ENCODE results near the gene MACROD2.
"Not testable (repeated sequence)": the region's sequence is repeated elsewhere in the genome, so short reads cannot be mapped to it uniquely, and the experiment has no call there.

MACROD2 gene

GRCh38 chr20:15109494-15109893 is 1114.2 kb downstream of the MACROD2 start:
- no peak for DNase-seq (ENCODE audit: low read depth)

GRCh38 chr20:15111654-15112053 is 1116.3 kb downstream of the MACROD2 start:
- no peak for DNase-seq (ENCODE audit: low read depth)

GRCh38 chr20:15113144-15113773 is 1117.9 kb downstream of the MACROD2 start:
- no peak for DNase-seq (ENCODE audit: low read depth)

GRCh38 chr20:15119852-15120487 is 1124.7 kb downstream of the MACROD2 start:
- no peak for DNase-seq (ENCODE audit: low read depth)

GRCh38 chr20:15122613-15123012 is 1127.3 kb downstream of the MACROD2 start:
- DNase-seq (ENCODE audit: low read depth) = no peak

- no peak for DNase-seq (ENCODE audit: low read depth)
Measured at GRCh38 chr20:15131176-15131575, 1135.9 kb downstream of the MACROD2 start.

GRCh38 chr20:15138548-15139126 is 1143.3 kb downstream of the MACROD2 start:
- DNase-seq (ENCODE audit: low read depth) = no peak

GRCh38 chr20:15139522-15139921 is 1144.2 kb downstream of the MACROD2 start:
- no peak for DNase-seq (ENCODE audit: low read depth)

GRCh38 chr20:15140286-15140685 is 1145.0 kb downstream of the MACROD2 start:
- DNase-seq (ENCODE audit: low read depth) = no peak

- not testable (repeated sequence) for DNase-seq (ENCODE audit: low read depth)
Measured at GRCh38 chr20:15140940-15141339, 1145.6 kb downstream of the MACROD2 start.

GRCh38 chr20:15141861-15142260 is 1146.5 kb downstream of the MACROD2 start:
- DNase-seq (ENCODE audit: low read depth) = no peak

GRCh38 chr20:15143478-15143877 is 1148.2 kb downstream of the MACROD2 start:
- no peak for DNase-seq (ENCODE audit: low read depth)

- no peak for DNase-seq (ENCODE audit: low read depth)
Measured at GRCh38 chr20:15144916-15145315, 1149.6 kb downstream of the MACROD2 start.

GRCh38 chr20:15146948-15147347 is 1151.6 kb downstream of the MACROD2 start:
- DNase-seq (ENCODE audit: low read depth) = no peak

GRCh38 chr20:15154070-15154469 is 1158.8 kb downstream of the MACROD2 start:
- DNase-seq (ENCODE audit: low read depth) = no peak

GRCh38 chr20:15155848-15156401 is 1160.6 kb downstream of the MACROD2 start:
- no peak for DNase-seq (ENCODE audit: low read depth)

GRCh38 chr20:15158533-15158932 is 1163.2 kb downstream of the MACROD2 start:
- DNase-seq (ENCODE audit: low read depth) = no peak

GRCh38 chr20:15162079-15162647 is 1166.8 kb downstream of the MACROD2 start:
- no peak for DNase-seq (ENCODE audit: low read depth)

- DNase-seq (ENCODE audit: low read depth) = no peak
Measured at GRCh38 chr20:15163632-15164031, 1168.3 kb downstream of the MACROD2 start.

- no peak for DNase-seq (ENCODE audit: low read depth)
Measured at GRCh38 chr20:15164726-15165125, 1169.4 kb downstream of the MACROD2 start.

GRCh38 chr20:15166744-15167143 is 1171.4 kb downstream of the MACROD2 start:
- DNase-seq (ENCODE audit: low read depth) = no peak

GRCh38 chr20:15171016-15171415 is 1175.7 kb downstream of the MACROD2 start:
- DNase-seq (ENCODE audit: low read depth) = no peak

- no peak for DNase-seq (ENCODE audit: low read depth)
Measured at GRCh38 chr20:15176929-15177328, 1181.6 kb downstream of the MACROD2 start.

All from non-pigmented ciliary epithelial cell (primary cell).